HG03025 (cell line): ENCODE results near the gene IL4I1.

ENCODE experiments used
- ATAC-seq: cut with Tn5 transposase; IDR thresholded peaks from one replicate; pipeline ENCODE4 v1.9.1; 2021; ENCODE audit warnings: mild to moderate bottlenecking, moderate library complexity; ENCODE audit not compliant: unreplicated experiment, low FRiP score

Gene IL4I1

GRCh38 chr19:49895566-49896297 is 955 bp downstream of the IL4I1 start:
- no peak for ATAC-seq

- ATAC-seq: no peak
Measured at GRCh38 chr19:49894879-49895565, 1.7 kb downstream of the IL4I1 start.

- ATAC-seq: no peak
Measured at GRCh38 chr19:49894011-49894664, 2.5 kb downstream of the IL4I1 start.

GRCh38 chr19:49892716-49893115 is 4.0 kb downstream of the IL4I1 start:
- ATAC-seq: no peak

- no peak for ATAC-seq
Measured at GRCh38 chr19:49891393-49891792, 5.3 kb downstream of the IL4I1 start.

GRCh38 chr19:49890349-49891311 is 6.1 kb downstream of the IL4I1 start:
- no peak for ATAC-seq

- ATAC-seq: no peak
Measured at GRCh38 chr19:49889687-49890348, 6.9 kb downstream of the IL4I1 start.

- no peak for ATAC-seq
Measured at GRCh38 chr19:49889038-49889686, 7.5 kb downstream of the IL4I1 start.

- ATAC-seq: no peak
Measured at GRCh38 chr19:49888510-49888824, 8.2 kb downstream of the IL4I1 start.

GRCh38 chr19:49887665-49888509 is 8.8 kb downstream of the IL4I1 start:
- ATAC-seq: no peak

GRCh38 chr19:49887037-49887664 is 9.5 kb downstream of the IL4I1 start:
- ATAC-seq: no peak

- ATAC-seq: no peak
Measured at GRCh38 chr19:49884760-49885159, 11.9 kb downstream of the IL4I1 start.

- ATAC-seq: no peak
Measured at GRCh38 chr19:49884109-49884508, 12.6 kb downstream of the IL4I1 start.

GRCh38 chr19:49883094-49883493 is 13.6 kb downstream of the IL4I1 start:
- no peak for ATAC-seq

- ATAC-seq: no peak
Measured at GRCh38 chr19:49882643-49883042, 14.0 kb downstream of the IL4I1 start.

- ATAC-seq: no peak
Measured at GRCh38 chr19:49881672-49882394, 14.9 kb downstream of the IL4I1 start.

- ATAC-seq: no peak
Measured at GRCh38 chr19:49881186-49881585, 15.5 kb downstream of the IL4I1 start.
